ENCODE measurements around the gene DNAJB1. TPM values are rescaled to one million over a fixed set of nuclear protein-coding genes. Genes with fewer than 3 reads are reported as not detected.

DNAJB1 gene
- total and polyA plus RNA-seq, 2 of the 13 experiments (the other 11 are each of a cell fraction or from before 2014, with no cell fraction given): 87.5 to 97.3 TPM

GRCh38 chr19:14519860-14520407 is 1.7 kb upstream of the DNAJB1 start (continued):
- TF ChIP-seq ZNF501 (CRISPR knock-in tag; IDR thresholded peaks at IDR 0.05): no peak; the same call in 1 of the 2 replicates
- no peak for TF ChIP-seq ZNF761 (CRISPR knock-in tag; conservative IDR thresholded peaks at IDR 0.05)
- TF ChIP-seq, protein P1, sequence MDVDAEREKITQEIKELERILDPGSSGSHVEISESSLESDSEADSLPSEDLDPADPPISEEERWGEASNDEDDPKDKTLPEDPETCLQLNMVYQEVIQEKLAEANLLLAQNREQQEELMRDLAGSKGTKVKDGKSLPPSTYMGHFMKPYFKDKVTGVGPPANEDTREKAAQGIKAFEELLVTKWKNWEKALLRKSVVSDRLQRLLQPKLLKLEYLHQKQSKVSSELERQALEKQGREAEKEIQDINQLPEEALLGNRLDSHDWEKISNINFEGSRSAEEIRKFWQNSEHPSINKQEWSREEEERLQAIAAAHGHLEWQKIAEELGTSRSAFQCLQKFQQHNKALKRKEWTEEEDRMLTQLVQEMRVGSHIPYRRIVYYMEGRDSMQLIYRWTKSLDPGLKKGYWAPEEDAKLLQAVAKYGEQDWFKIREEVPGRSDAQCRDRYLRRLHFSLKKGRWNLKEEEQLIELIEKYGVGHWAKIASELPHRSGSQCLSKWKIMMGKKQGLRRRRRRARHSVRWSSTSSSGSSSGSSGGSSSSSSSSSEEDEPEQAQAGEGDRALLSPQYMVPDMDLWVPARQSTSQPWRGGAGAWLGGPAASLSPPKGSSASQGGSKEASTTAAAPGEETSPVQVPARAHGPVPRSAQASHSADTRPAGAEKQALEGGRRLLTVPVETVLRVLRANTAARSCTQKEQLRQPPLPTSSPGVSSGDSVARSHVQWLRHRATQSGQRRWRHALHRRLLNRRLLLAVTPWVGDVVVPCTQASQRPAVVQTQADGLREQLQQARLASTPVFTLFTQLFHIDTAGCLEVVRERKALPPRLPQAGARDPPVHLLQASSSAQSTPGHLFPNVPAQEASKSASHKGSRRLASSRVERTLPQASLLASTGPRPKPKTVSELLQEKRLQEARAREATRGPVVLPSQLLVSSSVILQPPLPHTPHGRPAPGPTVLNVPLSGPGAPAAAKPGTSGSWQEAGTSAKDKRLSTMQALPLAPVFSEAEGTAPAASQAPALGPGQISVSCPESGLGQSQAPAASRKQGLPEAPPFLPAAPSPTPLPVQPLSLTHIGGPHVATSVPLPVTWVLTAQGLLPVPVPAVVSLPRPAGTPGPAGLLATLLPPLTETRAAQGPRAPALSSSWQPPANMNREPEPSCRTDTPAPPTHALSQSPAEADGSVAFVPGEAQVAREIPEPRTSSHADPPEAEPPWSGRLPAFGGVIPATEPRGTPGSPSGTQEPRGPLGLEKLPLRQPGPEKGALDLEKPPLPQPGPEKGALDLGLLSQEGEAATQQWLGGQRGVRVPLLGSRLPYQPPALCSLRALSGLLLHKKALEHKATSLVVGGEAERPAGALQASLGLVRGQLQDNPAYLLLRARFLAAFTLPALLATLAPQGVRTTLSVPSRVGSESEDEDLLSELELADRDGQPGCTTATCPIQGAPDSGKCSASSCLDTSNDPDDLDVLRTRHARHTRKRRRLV (CRISPR knock-in tag; IDR thresholded peaks at IDR 0.05): no peak
- TF ChIP-seq ZGPAT (CRISPR knock-in tag; IDR thresholded peaks at IDR 0.05): peak; percentile 95
- no peak for TF ChIP-seq HNF4A (CRISPR knock-in tag; IDR thresholded peaks at IDR 0.05)
- peak; percentile 42; the same call in 1 of the 2 replicates for TF ChIP-seq ZBTB34 (CRISPR knock-in tag; IDR thresholded peaks at IDR 0.05)
- TF ChIP-seq YEATS2 (CRISPR knock-in tag; IDR thresholded peaks at IDR 0.05; ENCODE audit: borderline replicate concordance): peak; percentile 63; the same call in 1 of the 2 replicates
- TF ChIP-seq, protein P2, sequence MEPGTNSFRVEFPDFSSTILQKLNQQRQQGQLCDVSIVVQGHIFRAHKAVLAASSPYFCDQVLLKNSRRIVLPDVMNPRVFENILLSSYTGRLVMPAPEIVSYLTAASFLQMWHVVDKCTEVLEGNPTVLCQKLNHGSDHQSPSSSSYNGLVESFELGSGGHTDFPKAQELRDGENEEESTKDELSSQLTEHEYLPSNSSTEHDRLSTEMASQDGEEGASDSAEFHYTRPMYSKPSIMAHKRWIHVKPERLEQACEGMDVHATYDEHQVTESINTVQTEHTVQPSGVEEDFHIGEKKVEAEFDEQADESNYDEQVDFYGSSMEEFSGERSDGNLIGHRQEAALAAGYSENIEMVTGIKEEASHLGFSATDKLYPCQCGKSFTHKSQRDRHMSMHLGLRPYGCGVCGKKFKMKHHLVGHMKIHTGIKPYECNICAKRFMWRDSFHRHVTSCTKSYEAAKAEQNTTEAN (CRISPR knock-in tag; conservative IDR thresholded peaks at IDR 0.05): peak; percentile 46; the same call in 1 of the 2 replicates
- 0 out of 2 replicates have a peak, but pooled peaks have one; percentile 66 for TF ChIP-seq ZNF724P (CRISPR knock-in tag; IDR thresholded peaks at IDR 0.05; ENCODE audit: borderline replicate concordance)
- TF ChIP-seq THYN1 (CRISPR knock-in tag; IDR thresholded peaks at IDR 0.05; ENCODE audit: borderline replicate concordance, low read depth): no peak
- peak; percentile 88; the same call in 1 of the 2 replicates for TF ChIP-seq ZSCAN9 (CRISPR knock-in tag; IDR thresholded peaks at IDR 0.05; ENCODE audit: borderline replicate concordance)
- no peak for TF ChIP-seq ZZZ3 (CRISPR knock-in tag; IDR thresholded peaks at IDR 0.05; ENCODE audit: borderline replicate concordance)
- no peak for TF ChIP-seq ARHGAP35 (CRISPR knock-in tag; IDR thresholded peaks at IDR 0.05; ENCODE audit: borderline replicate concordance)
- no peak for TF ChIP-seq LCORL (IDR thresholded peaks at IDR 0.05)
- peak; percentile 68; the same call in 1 of the 2 replicates for TF ChIP-seq LCORL (CRISPR knock-in tag; IDR thresholded peaks at IDR 0.05)
- TF ChIP-seq CBFB (CRISPR knock-in tag; IDR thresholded peaks at IDR 0.05): 0 out of 2 replicates have a peak, but pooled peaks have one; percentile 34
- TF ChIP-seq, protein P3, sequence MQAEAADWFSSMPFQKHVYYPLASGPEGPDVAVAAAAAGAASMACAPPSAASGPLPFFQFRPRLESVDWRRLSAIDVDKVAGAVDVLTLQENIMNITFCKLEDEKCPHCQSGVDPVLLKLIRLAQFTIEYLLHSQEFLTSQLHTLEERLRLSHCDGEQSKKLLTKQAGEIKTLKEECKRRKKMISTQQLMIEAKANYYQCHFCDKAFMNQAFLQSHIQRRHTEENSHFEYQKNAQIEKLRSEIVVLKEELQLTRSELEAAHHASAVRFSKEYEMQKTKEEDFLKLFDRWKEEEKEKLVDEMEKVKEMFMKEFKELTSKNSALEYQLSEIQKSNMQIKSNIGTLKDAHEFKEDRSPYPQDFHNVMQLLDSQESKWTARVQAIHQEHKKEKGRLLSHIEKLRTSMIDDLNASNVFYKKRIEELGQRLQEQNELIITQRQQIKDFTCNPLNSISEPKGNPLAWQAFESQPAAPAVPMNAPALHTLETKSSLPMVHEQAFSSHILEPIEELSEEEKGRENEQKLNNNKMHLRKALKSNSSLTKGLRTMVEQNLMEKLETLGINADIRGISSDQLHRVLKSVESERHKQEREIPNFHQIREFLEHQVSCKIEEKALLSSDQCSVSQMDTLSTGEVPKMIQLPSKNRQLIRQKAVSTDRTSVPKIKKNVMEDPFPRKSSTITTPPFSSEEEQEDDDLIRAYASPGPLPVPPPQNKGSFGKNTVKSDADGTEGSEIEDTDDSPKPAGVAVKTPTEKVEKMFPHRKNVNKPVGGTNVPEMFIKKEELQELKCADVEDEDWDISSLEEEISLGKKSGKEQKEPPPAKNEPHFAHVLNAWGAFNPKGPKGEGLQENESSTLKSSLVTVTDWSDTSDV (CRISPR knock-in tag; IDR thresholded peaks at IDR 0.05): no peak
